ENCODE results near the gene CTCFL.
"Not testable (repeated sequence)": the region's sequence is repeated elsewhere in the genome, so short reads cannot be mapped to it uniquely, and the experiment has no call there.

The CTCFL gene

DNA sequence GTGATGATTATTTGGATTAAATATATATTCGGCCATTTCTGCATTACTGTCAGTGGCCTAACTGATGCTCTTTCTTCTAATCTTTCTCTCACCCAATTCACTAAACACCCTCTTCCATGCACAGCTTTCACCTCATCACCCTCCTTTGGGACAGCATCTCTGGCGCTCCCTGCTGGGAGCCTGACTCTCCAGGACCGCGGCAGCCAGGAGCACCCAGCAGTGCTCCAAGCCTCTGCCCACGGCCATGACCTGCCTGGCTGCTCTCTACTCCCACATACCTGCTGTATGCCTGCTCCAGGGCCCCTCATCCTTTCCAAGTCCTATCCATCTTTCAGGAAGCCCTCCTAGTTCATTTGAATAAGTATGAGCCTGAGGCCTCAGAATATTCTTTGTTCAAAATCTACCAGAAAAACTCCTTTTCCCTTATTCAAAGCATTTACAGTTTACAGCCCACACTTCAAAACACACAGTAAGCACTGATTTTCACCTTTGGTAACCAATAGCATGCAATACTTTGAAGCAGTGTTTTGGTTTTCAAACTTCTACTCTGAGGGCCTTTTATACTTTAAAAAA lies 15.2 kb downstream of the CTCFL start:
- no peak for DNase-seq (ENCODE audit: low read depth in 1 of 2, low spot score in 1 of 2)

DNA sequence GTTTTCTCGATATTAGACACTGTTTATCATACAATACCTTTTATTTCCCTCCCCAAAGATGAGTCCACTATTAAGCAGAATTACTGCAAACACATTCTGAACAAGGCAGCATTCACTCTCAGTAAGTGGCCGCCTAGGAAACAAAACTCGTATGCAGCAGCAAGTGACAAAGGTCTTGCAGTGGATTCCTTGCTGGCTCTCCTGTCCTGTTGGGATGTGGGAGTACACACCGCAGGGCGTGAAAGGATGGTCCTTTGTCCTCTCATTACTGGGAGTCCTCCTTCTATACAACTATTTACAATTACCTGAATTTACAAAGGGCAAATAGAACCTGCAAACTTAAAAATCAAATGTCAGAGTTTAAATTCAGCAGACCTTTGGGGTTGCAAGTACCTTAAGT lies 16.1 kb downstream of the CTCFL start:
- no peak for DNase-seq (ENCODE audit: low read depth in 1 of 2, low spot score in 1 of 2)

DNA sequence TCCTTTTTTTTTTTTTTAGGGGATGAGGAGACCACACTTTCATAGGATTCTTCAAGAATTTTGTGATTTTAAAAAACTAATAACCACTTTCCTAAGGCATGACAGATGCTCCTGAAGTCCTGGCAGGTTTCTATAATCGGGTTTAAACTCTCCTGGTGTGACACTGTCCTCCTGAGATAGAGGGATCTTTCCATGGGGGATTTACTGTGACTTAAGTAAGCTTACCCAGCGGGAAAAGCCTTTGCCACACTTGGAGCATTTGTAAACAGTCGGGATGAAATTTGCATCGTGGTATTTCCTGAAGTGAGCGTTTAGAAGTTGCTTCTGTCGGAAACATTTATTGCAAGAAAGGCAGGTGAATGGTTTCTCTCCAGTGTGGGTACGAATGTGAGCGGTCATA lies 16.6 kb downstream of the CTCFL start:
- DNase-seq (ENCODE audit: low read depth in 1 of 2, low spot score in 1 of 2): no peak

DNA sequence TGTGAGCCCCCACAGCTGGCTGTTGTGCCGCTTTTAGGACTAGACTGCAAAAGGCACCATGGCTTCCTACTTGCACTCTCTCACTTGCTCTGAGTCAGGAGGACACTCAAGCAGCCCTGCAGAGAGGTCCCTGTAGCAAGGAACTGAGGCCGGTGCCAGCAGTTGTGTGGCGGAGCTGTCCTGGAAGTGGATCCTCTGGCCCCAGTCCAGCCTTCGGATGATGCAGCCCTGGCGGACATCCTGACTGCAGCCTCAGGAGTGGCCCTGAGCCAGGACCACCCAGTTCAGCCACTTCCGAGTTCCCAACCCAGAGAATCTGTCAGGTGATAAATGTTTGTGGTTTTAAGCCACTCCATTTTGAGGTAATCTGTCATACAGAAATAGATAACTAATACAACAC lies 17.5 kb downstream of the CTCFL start:
- no peak for DNase-seq (ENCODE audit: low read depth in 1 of 2, low spot score in 1 of 2)

GRCh38 chr20:57505979-57506378 lies 19.0 kb downstream of the CTCFL start:
- no peak for DNase-seq (ENCODE audit: low read depth in 1 of 2, low spot score in 1 of 2)

- DNase-seq (ENCODE audit: low read depth in 1 of 2, low spot score in 1 of 2): no peak
Measured at GRCh38 chr20:57504411-57504810, 20.5 kb downstream of the CTCFL start.

DNA sequence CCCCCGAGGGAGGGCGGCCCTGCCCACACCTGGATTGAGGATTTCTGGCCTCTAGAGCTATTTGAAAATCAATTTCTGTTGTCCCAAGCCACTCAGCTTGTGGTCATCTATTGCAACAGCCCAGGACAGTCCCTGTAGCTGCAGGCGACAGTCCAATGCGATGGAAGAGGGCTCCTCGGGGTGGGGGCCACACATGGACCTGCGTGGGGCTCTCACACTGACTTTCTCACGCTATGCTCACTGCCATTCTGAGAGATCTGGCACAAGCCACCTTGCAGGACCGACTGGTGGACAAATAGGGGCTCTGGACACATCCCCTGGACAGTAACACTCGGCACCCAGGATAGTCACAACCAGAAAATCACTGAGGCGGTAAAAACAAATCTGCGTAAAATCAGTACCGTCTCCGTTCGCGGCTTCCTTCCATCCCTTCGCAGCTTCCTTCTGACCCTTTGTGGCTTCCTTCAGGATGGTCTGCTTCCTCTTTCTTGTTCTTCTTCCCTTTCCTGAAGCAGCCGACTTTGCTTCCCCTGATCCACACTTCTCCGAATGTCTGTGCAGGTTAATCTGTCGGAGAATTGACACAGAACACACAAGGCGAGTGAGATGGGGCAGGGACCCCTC lies 21.8 kb downstream of the CTCFL start:
- no peak for DNase-seq (ENCODE audit: low read depth in 1 of 2, low spot score in 1 of 2)

GRCh38 chr20:57502336-57502700 lies 22.6 kb downstream of the CTCFL start:
- no peak for DNase-seq (ENCODE audit: low read depth in 1 of 2, low spot score in 1 of 2)

DNA sequence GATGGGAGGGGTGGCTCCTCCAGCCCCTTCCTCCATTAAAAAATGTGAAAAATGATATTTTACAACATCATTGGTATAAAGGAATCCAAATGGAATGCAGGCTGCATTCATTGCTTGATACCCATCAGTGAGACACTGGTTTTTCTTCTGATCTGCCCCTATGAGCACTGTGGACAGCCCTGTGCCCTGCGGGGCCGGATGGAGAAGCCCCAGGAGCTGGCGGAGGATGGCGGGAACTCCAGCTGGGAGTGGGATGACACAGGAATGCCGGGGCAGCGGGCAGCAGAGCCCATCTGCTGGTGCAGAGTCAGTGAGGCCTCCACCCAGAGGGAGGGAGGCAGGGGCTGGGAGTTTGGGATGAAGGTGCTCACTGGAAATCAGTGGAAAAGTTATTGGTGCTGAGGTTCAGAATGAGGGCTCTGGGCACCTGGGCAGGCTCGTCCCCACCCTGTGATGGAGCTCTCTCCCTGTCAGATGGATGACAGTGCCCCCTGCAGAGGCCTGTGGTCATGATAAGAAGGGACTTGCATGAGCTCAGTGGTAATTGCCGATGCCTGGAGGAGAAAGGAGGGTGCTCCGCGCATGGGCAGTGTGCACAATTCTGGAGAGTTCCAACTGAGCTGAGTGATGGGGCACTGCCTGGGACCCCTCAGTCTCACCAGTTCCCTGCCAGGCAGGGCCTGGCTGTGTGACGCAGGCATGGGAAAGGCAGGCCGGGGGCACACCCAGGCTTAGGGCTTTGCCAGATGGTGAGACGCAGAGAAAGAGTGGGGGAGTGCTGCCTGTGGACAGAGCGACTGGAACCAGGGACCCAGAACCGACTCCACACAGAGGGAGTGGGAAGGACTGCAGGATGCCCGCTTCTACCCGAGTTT lies 23.2 kb downstream of the CTCFL start:
- DNase-seq (ENCODE audit: low read depth in 1 of 2, low spot score in 1 of 2): no peak

DNA sequence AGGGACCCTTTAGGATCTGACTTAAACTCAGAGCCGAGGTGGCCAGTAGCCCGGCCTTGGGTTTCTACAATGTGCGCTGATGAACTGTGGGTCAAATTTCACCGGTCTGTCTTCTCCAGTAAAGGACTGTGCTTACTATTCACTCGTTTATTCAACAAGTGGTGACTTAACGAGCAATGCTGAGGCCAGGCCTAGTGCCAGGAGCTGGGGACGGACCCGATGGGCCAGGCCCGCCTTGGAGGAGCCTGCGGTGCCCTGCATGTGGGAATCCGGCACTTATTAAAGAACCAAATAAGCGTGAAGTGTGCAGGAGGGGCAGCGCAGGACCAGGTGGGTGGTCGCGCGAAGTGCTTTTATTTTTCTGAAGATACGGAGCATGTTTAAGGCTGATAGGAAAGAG lies 24.0 kb downstream of the CTCFL start:
- no peak for DNase-seq (ENCODE audit: low read depth in 1 of 2, low spot score in 1 of 2)

GRCh38 chr20:57500235-57500634 lies 24.7 kb downstream of the CTCFL start:
- no peak for DNase-seq (ENCODE audit: low read depth in 1 of 2, low spot score in 1 of 2)

DNA sequence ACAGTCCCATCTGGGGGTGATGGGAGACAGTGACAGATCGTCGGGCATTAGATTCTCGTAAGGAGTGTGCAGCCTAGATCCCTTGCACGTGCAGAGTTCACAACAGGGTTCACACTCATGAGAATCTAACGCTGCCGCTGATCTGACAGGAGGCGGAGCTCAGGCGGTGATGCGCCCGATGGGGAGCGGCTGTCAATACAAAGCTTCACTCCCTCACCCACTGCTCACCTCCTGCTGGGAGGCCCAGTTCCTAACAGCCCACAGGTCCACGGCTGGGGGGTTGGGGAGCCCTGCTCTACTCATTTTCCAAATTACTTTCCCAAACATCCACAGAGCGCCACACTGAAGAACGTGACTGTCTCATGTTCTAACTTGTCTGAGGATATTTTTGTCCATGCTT lies 25.3 kb downstream of the CTCFL start:
- no peak for DNase-seq (ENCODE audit: low read depth in 1 of 2, low spot score in 1 of 2)

GRCh38 chr20:57498425-57499400 lies 26.2 kb downstream of the CTCFL start:
- DNase-seq (ENCODE audit: low read depth in 1 of 2, low spot score in 1 of 2): no peak

- DNase-seq (ENCODE audit: low read depth in 1 of 2, low spot score in 1 of 2): no peak
Measured at GRCh38 chr20:57496592-57496991, 28.3 kb downstream of the CTCFL start.

- DNase-seq (ENCODE audit: low read depth in 1 of 2, low spot score in 1 of 2): no peak
Measured at GRCh38 chr20:57495978-57496377, 29.0 kb downstream of the CTCFL start.

GRCh38 chr20:57493091-57493615 lies 31.8 kb downstream of the CTCFL start:
- DNase-seq (ENCODE audit: low read depth in 1 of 2, low spot score in 1 of 2): no peak

DNA sequence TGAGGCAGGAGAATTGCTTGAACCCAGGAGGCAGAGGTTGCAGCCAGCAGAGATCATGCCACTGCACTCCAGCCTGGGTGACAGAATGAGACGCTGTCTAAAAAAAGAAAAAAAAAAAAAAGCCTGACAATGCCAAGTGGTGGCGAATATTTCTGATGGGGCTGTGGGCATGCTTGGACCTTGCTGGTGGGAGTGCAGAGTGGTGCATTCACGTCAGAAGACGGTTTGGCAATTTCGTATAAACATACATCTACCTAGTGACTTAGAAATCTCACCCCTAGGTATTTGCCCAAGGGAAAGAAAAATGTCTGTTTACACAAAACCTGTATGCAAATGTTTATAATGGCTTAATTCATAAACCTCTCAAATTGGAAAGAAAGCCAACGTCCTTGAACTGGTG lies 33.6 kb downstream of the CTCFL start:
- DNase-seq (ENCODE audit: low read depth in 1 of 2, low spot score in 1 of 2): no peak

GRCh38 chr20:57488277-57488676 lies 36.7 kb downstream of the CTCFL start:
- not testable (repeated sequence) for DNase-seq (ENCODE audit: low read depth in 1 of 2, low spot score in 1 of 2)

DNA sequence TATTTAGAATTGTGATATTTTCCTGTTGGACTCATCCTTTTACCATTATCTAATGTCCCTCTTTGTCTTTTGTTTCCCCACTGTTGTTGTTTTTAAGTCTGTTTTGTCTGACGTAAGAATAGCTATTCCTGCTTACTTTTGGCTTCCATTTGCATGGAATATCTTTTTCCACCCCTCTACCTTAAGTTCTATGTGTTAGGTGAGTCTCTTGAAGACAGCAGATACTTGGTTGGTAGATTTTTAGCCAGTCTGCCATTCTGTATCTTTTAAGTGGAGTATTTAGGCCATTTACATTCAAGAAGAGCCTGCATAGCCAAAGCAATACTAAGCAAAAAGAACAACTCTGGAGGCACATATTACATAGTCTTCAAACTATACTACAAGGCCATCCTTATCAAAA lies 39.2 kb downstream of the CTCFL start:
- DNase-seq (ENCODE audit: low read depth in 1 of 2, low spot score in 1 of 2): no peak

GRCh38 chr20:57484772-57485171 lies 40.2 kb downstream of the CTCFL start:
- no peak for DNase-seq (ENCODE audit: low read depth in 1 of 2, low spot score in 1 of 2)
